ENCODE data around the gene GNL1.

GNL1 gene

DNA sequence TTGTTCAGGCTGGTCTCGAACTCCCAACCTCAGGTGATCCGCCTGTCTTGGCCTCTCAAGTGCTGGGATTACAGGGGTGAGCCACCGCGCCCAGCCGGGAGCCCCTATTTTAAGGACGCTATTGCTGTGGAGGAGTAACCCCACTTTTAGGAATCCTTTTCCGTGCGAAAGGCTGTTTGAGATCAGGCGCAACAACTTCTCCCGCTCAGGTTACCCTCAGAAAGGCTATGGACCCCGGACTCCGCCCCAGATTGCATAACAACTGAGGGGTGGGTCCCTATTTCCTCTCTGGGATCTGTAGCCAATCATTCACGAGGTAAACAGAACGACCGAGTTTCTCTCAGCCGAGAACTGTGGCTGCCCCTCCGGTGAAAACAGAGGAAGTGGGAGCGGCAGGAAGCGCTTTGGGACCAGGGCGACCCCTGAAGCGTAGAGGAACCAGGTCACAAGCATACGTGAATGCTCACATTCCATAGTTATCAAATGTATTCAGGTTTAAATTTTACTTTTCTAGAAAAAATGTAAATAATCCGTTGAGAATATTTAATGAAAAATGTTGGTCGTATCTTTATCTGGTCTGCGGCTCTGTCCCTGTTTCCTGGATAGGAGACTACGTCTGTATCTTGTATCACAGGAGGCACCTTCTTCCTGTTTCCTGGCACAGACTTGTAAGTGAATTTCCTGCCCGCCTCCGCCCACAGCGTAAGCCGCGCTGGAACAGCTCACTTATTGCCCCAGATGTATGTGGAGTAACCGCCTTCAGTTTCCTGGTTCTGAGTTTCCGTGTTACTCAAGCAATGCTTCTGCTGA is 40.1 kb downstream of the GNL1 start:
- Histone ChIP-seq H3K36me3 (ENCODE audit: low read length) (no peaks in the 10 kb centered on the region), H3K4me3 (ENCODE audit: insufficient read depth, low read length, poor library complexity, severe bottlenecking) (peak overlapping the region; percentile 55), H3K9me2 (replicated peaks; ENCODE audit: insufficient read depth, low read length) (no peaks in the 10 kb centered on the region), H4K20me1 (ENCODE audit: low read depth, low read length) (no peaks in the 10 kb centered on the region), H3K27ac (ENCODE audit: low read depth, low read length) (peak overlapping the region; percentile 82), H3K4me2 (ENCODE audit: low read depth, low read length, poor library complexity, severe bottlenecking) (peak overlapping the region; percentile 81), H3K9me3 (ENCODE audit: insufficient read depth, low read length) (no peaks in the 10 kb centered on the region), H3F3A (ENCODE audit: insufficient read depth) (peaks cover 40% of the 10 kb centered on the region), H3K79me2 (ENCODE audit: insufficient read depth, low read length) (no peaks in the 10 kb centered on the region), H3K27me3 (ENCODE audit: low read length) (no peaks in the 10 kb centered on the region), H3K9ac (ENCODE audit: low read length) (peak overlapping the region; percentile 52), H2AFZ (ENCODE audit: low read depth, low read length, severe bottlenecking) (peak overlapping the region; percentile 64)
- TF ChIP-seq EZH2phosphoT487 (conservative IDR thresholded peaks at IDR 0.05; ENCODE audit: low read length), result no peak
- TF ChIP-seq, protein P1, sequence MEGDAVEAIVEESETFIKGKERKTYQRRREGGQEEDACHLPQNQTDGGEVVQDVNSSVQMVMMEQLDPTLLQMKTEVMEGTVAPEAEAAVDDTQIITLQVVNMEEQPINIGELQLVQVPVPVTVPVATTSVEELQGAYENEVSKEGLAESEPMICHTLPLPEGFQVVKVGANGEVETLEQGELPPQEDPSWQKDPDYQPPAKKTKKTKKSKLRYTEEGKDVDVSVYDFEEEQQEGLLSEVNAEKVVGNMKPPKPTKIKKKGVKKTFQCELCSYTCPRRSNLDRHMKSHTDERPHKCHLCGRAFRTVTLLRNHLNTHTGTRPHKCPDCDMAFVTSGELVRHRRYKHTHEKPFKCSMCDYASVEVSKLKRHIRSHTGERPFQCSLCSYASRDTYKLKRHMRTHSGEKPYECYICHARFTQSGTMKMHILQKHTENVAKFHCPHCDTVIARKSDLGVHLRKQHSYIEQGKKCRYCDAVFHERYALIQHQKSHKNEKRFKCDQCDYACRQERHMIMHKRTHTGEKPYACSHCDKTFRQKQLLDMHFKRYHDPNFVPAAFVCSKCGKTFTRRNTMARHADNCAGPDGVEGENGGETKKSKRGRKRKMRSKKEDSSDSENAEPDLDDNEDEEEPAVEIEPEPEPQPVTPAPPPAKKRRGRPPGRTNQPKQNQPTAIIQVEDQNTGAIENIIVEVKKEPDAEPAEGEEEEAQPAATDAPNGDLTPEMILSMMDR (IDR thresholded peaks at IDR 0.05; ENCODE audit: insufficient read depth, low read length, poor library complexity, severe bottlenecking), result no peak

- Histone ChIP-seq H3K9me3 (ENCODE audit: insufficient read depth, low read length) (no peaks in the 10 kb centered on the region), H4K20me1 (ENCODE audit: low read depth, low read length) (no peaks in the 10 kb centered on the region), H3K36me3 (ENCODE audit: low read length) (no peaks in the 10 kb centered on the region), H3F3A (ENCODE audit: insufficient read depth) (peaks cover 49% of the 10 kb centered on the region), H3K27ac (ENCODE audit: low read depth, low read length) (peak overlapping the region; percentile 2; the same call in 1 of the 2 replicates), H2AFZ (ENCODE audit: low read depth, low read length, severe bottlenecking) (no peak overlapping the region), H3K9ac (ENCODE audit: low read length) (no peak overlapping the region), H3K9me2 (replicated peaks; ENCODE audit: insufficient read depth, low read length) (no peaks in the 10 kb centered on the region), H3K4me3 (ENCODE audit: insufficient read depth, low read length, poor library complexity, severe bottlenecking) (no peak overlapping the region), H3K79me2 (ENCODE audit: insufficient read depth, low read length) (no peaks in the 10 kb centered on the region), H3K27me3 (ENCODE audit: low read length) (no peaks in the 10 kb centered on the region), H3K4me2 (ENCODE audit: low read depth, low read length, poor library complexity, severe bottlenecking) (peak overlapping the region; percentile 81)
- TF ChIP-seq, protein P1 (IDR thresholded peaks at IDR 0.05; ENCODE audit: insufficient read depth, low read length, poor library complexity, severe bottlenecking), result no peak
- no peak for TF ChIP-seq EZH2phosphoT487 (conservative IDR thresholded peaks at IDR 0.05; ENCODE audit: low read length)
Observed at GRCh38 chr6:30515106-30515505, 41.2 kb downstream of the GNL1 start.

- TF ChIP-seq EZH2phosphoT487 (conservative IDR thresholded peaks at IDR 0.05; ENCODE audit: low read length), result no peak
- TF ChIP-seq, protein P1 (IDR thresholded peaks at IDR 0.05; ENCODE audit: insufficient read depth, low read length, poor library complexity, severe bottlenecking), result no peak
- H3K9ac ChIP-seq (ENCODE audit: low read length), result no peak overlapping the region
- no peak overlapping the region; the same call in 1 of the 2 replicates for H3K27ac ChIP-seq (ENCODE audit: low read depth, low read length)
- no peaks in the 10 kb centered on the region for H4K20me1 ChIP-seq (ENCODE audit: low read depth, low read length)
- no peaks in the 10 kb centered on the region for H3K79me2 ChIP-seq (ENCODE audit: insufficient read depth, low read length)
- H3K27me3 ChIP-seq (ENCODE audit: low read length), result no peaks in the 10 kb centered on the region
- no peak overlapping the region for H3K4me3 ChIP-seq (ENCODE audit: insufficient read depth, low read length, poor library complexity, severe bottlenecking)
- no peaks in the 10 kb centered on the region for H3K9me3 ChIP-seq (ENCODE audit: insufficient read depth, low read length)
- peaks cover 63% of the 10 kb centered on the region for H3F3A ChIP-seq (ENCODE audit: insufficient read depth)
- H3K4me2 ChIP-seq (ENCODE audit: low read depth, low read length, poor library complexity, severe bottlenecking), result no peak overlapping the region
- H3K9me2 ChIP-seq (replicated peaks; ENCODE audit: insufficient read depth, low read length), result no peaks in the 10 kb centered on the region
- H2AFZ ChIP-seq (ENCODE audit: low read depth, low read length, severe bottlenecking), result no peak overlapping the region
- no peaks in the 10 kb centered on the region for H3K36me3 ChIP-seq (ENCODE audit: low read length)
Observed at GRCh38 chr6:30513451-30513850, 42.8 kb downstream of the GNL1 start.

Measured in SU-DHL-6 (cell line).